Measurements from ENCODE around the gene LRRFIP1. TPM values are rescaled to one million over a fixed set of nuclear protein-coding genes. Genes with fewer than 3 reads are reported as not detected.

Gene LRRFIP1
- total RNA-seq, 2 experiments from 2014 or later = 264 to 281 TPM

- peak overlapping the region; percentile 93 for H3K27ac Mint-ChIP-seq
- POLR2A ChIA-PET = interaction anchor here (0.6 to 9.6 kb wide), 7 partner anchors 10 to 263 kb away, joined by 3 to 154 read pairs (median 4); no protein-coding TSS in a partner anchor
Observed at GRCh38 chr2:237694415-237695194, 67.2 kb downstream of the LRRFIP1 start.

GRCh38 chr2:237695201-237695780 is 67.9 kb downstream of the LRRFIP1 start:
- DNase-seq = peak; percentile 50
- Mint-ChIP-seq H3K36me3 (ENCODE audit: low read depth) (peaks cover 35% of the 10 kb centered on the region), H3K4me1 (ENCODE audit: low read depth) (peaks cover 53% of the 10 kb centered on the region), H3K27ac (peak overlapping the region; percentile 93), H3K9me3 (no peaks in the 10 kb centered on the region), H3K4me3 (peak overlapping the region; percentile 98), H3K27me3 (no peaks in the 10 kb centered on the region)
- intact Hi-C loops (cut with micrococcal nuclease) = loop anchor here (2.0 to 10.0 kb wide), 2 partner anchors 22 to 260 kb away; no protein-coding TSS in a partner anchor
- ATAC-seq = peak; percentile 13
- no peak for TF ChIP-seq CTCF (IDR thresholded peaks at IDR 0.05)
- ChIA-PET CTCF (interaction anchor here (1.0 to 9.8 kb wide), 4 partner anchors 20 to 114 kb away, joined by 3 to 142 read pairs (median 6); no protein-coding TSS in a partner anchor), POLR2A (interaction anchor here (0.9 to 9.6 kb wide), 2 partner anchors 21 to 264 kb away, joined by 3 to 154 read pairs; no protein-coding TSS in a partner anchor)

More at GRCh38 chr2:237694415-237695194, 67.2 kb downstream of the LRRFIP1 start:
- Mint-ChIP-seq H3K4me1 (ENCODE audit: low read depth) (peaks cover 53% of the 10 kb centered on the region), H3K9me3 (no peaks in the 10 kb centered on the region), H3K27me3 (no peaks in the 10 kb centered on the region), H3K36me3 (ENCODE audit: low read depth) (peaks cover 30% of the 10 kb centered on the region), H3K4me3 (peak overlapping the region; percentile 98)
- intact Hi-C loops (cut with micrococcal nuclease) = loop anchor here (2.0 to 10.0 kb wide), 2 partner anchors 22 to 260 kb away; no protein-coding TSS in a partner anchor
- DNase-seq = peak; percentile 60
- CTCF ChIA-PET = interaction anchor here (2.1 to 9.8 kb wide), 5 partner anchors 8 to 113 kb away, joined by 5 to 142 read pairs (median 14); no protein-coding TSS in a partner anchor
- ATAC-seq = peak; percentile 3
- TF ChIP-seq CTCF (IDR thresholded peaks at IDR 0.05) = no peak

- Mint-ChIP-seq H3K27me3 (no peaks in the 10 kb centered on the region), H3K4me3 (peak overlapping the region; percentile 98), H3K36me3 (ENCODE audit: low read depth) (peaks cover 39% of the 10 kb centered on the region), H3K4me1 (ENCODE audit: low read depth) (peaks cover 60% of the 10 kb centered on the region), H3K9me3 (no peaks in the 10 kb centered on the region), H3K27ac (peak overlapping the region; percentile 93)
- ATAC-seq (no peak), DNase-seq (peak; percentile 70)
- TF ChIP-seq CTCF (IDR thresholded peaks at IDR 0.05) = no peak
- ChIA-PET POLR2A (interaction anchor here (1.2 to 2.8 kb wide), 4 partner anchors 9 to 35 kb away, joined by 4 to 30 read pairs (median 6); no protein-coding TSS in a partner anchor), CTCF (interaction anchor here (0.8 to 3.6 kb wide), 8 partner anchors 10 to 115 kb away, joined by 3 to 35 read pairs (median 5); no protein-coding TSS in a partner anchor)
- intact Hi-C loops (cut with micrococcal nuclease) = loop anchor here (10.0 kb wide), 1 partner anchor 262 kb away; no protein-coding TSS in a partner anchor
Observed at GRCh38 chr2:237696461-237696860, 69.1 kb downstream of the LRRFIP1 start.

GRCh38 chr2:237697586-237698357 is 70.4 kb downstream of the LRRFIP1 start:
- H3K36me3 Mint-ChIP-seq (ENCODE audit: low read depth) = peaks cover 43% of the 10 kb centered on the region
- no peak for TF ChIP-seq CTCF (IDR thresholded peaks at IDR 0.05)
- peaks cover 73% of the 10 kb centered on the region for H3K4me1 Mint-ChIP-seq (ENCODE audit: low read depth)
- POLR2A ChIA-PET = interaction anchor here (0.9 to 2.8 kb wide), 9 partner anchors 9 to 256 kb away, joined by 3 to 30 read pairs (median 4); no protein-coding TSS in a partner anchor
- DNase-seq (peak; percentile 73), ATAC-seq (peak; percentile 11)
- peak overlapping the region; percentile 93 for H3K27ac Mint-ChIP-seq
- intact Hi-C loops (cut with micrococcal nuclease) = loop anchor here (10.0 kb wide), 1 partner anchor 263 kb away; no protein-coding TSS in a partner anchor
- H3K9me3 Mint-ChIP-seq = no peaks in the 10 kb centered on the region
- H3K4me3 Mint-ChIP-seq = peak overlapping the region; percentile 98
- CTCF ChIA-PET = interaction anchor here (0.7 to 3.6 kb wide), 8 partner anchors 11 to 185 kb away, joined by 3 to 35 read pairs (median 4); no protein-coding TSS in a partner anchor
- no peaks in the 10 kb centered on the region for H3K27me3 Mint-ChIP-seq

Data from activated CD8-positive, alpha-beta T cell treated with anti-CD3 and anti-CD28 coated beads for 36 hours (primary cell).